Brain microvascular endothelial cell (primary cell): Measurements from ENCODE around the gene SLC44A5.

Experiments
- DNase-seq: peaks from one replicate; pipeline ENCODE4 v3.0.0-alpha.2; 2020
- H3K27ac ChIP-seq: fragments of 250-450 bp; sonication (Bioruptor Pico); 2 replicates; pipeline ENCODE4 v1.5.1; 2020; ENCODE audit warnings: mild to moderate bottlenecking, moderate library complexity
- H3K27me3 ChIP-seq: fragments of 250-450 bp; sonication (Bioruptor Pico); replicated peaks from 2 replicates; pipeline ENCODE4 v1.5.1; 2020; ENCODE audit warnings: mild to moderate bottlenecking
- H3K36me3 ChIP-seq: fragments of 250-450 bp; sonication (Bioruptor Pico); replicated peaks from 2 replicates; pipeline ENCODE4 v1.5.1; 2020; ENCODE audit warnings: mild to moderate bottlenecking
- H3K4me3 ChIP-seq: 2 replicates; pipeline ENCODE4 v1.5.1; 2011; ENCODE audit warnings: low read depth, mild to moderate bottlenecking, control low read depth, low read length, moderate library complexity
- CTCF ChIP-seq: IDR thresholded peaks from 2 replicates; pipeline ENCODE4 v1.5.1; 2011; ENCODE audit warnings: low read depth, mild to moderate bottlenecking, moderate library complexity, low read length, control low read depth, inconsistent platforms; ENCODE audit errors: missing control alignments
- in situ Hi-C: cut with HindIII; loops from 2 replicates; pipeline ENCODE4 v1.10.0; 2017; ENCODE audit warnings: low sequenced_read_pairs, low pct_ligation_motif_present

SLC44A5 gene

DNA sequence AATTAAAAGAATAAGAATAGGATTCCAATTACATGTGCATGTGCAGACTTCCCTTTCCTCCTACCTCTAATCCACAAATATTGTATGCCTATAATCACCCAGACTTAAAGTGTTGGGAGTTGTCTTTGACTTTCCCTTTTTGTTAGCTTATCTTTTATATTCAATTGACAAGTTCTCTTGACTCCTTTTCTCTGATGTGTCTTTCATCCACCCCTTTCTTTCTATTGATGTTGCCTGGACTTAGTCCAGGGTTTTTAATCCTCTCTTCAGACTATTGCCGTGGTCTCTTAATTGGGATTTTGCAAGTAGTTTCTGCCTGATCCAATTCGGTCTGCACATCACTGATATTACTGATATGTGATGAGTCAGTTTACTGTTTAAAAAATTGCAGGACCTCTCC, 305.9 kb downstream of the SLC44A5 start:
- DNase-seq = no peak
- Histone ChIP-seq H3K4me3 (no peak overlapping the region), H3K27me3 (no peaks in the 10 kb centered on the region), H3K36me3 (no peaks in the 10 kb centered on the region), H3K27ac (no peak overlapping the region)
- in situ Hi-C loops = no loop called here
- TF ChIP-seq CTCF = no peak

GRCh38 chr1:75293270-75293669, 317.6 kb downstream of the SLC44A5 start:
- in situ Hi-C loops = no loop called here
- TF ChIP-seq CTCF = no peak
- no peak overlapping the region for H3K4me3 ChIP-seq
- H3K27ac ChIP-seq = no peak overlapping the region
- no peaks in the 10 kb centered on the region for H3K36me3 ChIP-seq
- no peak for DNase-seq
- H3K27me3 ChIP-seq = no peaks in the 10 kb centered on the region

GRCh38 chr1:75292013-75292412, 318.9 kb downstream of the SLC44A5 start:
- H3K27me3 ChIP-seq = no peaks in the 10 kb centered on the region
- no peaks in the 10 kb centered on the region for H3K36me3 ChIP-seq
- H3K27ac ChIP-seq = no peak overlapping the region
- H3K4me3 ChIP-seq = no peak overlapping the region
- DNase-seq = no peak
- in situ Hi-C loops = no loop called here
- TF ChIP-seq CTCF = no peak

GRCh38 chr1:75276385-75276784, 334.5 kb downstream of the SLC44A5 start:
- DNase-seq = no peak
- in situ Hi-C loops = no loop called here
- no peak overlapping the region for H3K27ac ChIP-seq
- H3K4me3 ChIP-seq = no peak overlapping the region
- no peaks in the 10 kb centered on the region for H3K27me3 ChIP-seq
- no peaks in the 10 kb centered on the region for H3K36me3 ChIP-seq
- no peak for TF ChIP-seq CTCF

- no peak for TF ChIP-seq CTCF
- Histone ChIP-seq H3K27me3 (no peaks in the 10 kb centered on the region), H3K27ac (no peak overlapping the region), H3K4me3 (no peak overlapping the region), H3K36me3 (no peaks in the 10 kb centered on the region)
- DNase-seq = no peak
- in situ Hi-C loops = no loop called here
These were observed 335.3 kb downstream of the SLC44A5 start for GRCh38 chr1:75275631-75276030.

- in situ Hi-C loops = no loop called here
These were observed 335.9 kb downstream of the SLC44A5 start for GRCh38 chr1:75274920-75275506.

More at GRCh38 chr1:75274920-75275506, 335.9 kb downstream of the SLC44A5 start:
- Histone ChIP-seq H3K27me3 (no peaks in the 10 kb centered on the region), H3K27ac (no peak overlapping the region), H3K36me3 (no peaks in the 10 kb centered on the region), H3K4me3 (no peak overlapping the region)
- DNase-seq = no peak
- no peak for TF ChIP-seq CTCF
